ENCODE measurements around the gene CCDC192.

Gene CCDC192

DNA sequence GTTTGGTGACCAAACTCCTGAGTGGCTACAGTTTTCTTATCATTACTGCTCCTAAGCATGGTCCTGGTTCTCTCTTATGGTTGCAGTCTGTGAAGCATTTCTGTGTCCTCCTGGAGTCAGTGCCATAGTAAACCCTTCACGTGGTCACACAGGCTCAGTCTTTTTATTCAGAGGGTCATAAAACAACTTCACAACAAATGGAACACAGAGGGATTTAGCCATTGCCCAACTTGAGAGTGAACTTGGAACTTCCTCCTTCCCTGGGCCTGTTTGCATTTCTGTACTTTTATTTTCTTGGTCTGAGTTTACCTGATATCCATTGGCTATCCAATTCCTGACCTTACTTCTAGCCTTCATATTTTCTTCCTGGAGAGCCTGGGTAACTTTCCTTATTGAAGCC lies 144.9 kb downstream of the CCDC192 start:
- no peak overlapping the region for H3K9ac ChIP-seq (ENCODE audit: insufficient read length, low read depth)
- TF ChIP-seq SUZ12 (IDR thresholded peaks at IDR 0.05; ENCODE audit: extremely low read depth, insufficient read depth, insufficient read length) (no peak), ZNF274 (IDR thresholded peaks at IDR 0.05; ENCODE audit: low read depth, low read length) (no peak), YY1 (IDR thresholded peaks at IDR 0.05; ENCODE audit: insufficient read depth, insufficient read length) (no peak)

DNA sequence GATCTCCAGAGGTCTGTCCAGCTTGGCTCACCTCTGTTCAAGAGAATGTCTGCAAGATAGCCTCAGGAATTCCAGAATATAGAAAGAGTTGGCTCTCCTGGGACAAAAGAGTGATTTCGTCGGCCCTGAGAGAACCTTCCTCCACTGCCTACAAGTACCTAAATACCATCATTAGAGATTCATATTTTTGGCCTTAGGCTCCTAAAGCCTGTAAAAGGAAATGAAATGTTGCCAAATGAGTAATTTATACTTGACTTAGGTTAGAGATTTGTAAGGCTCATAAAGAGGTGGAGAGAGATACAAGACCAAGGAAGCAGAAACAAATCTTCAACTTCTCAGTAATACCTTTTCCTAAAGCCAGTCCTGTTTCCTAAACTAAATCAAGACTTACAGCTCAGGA lies 146.2 kb downstream of the CCDC192 start:
- Histone ChIP-seq H3K4me3 (ENCODE audit: insufficient read length, low read depth) (no peak overlapping the region), H3K9ac (ENCODE audit: insufficient read length, low read depth) (no peak overlapping the region), H3K36me3 (ENCODE audit: insufficient read depth, insufficient read length, low read length) (no peaks in the 10 kb centered on the region), H3K27me3 (ENCODE audit: insufficient read depth, insufficient read length) (no peaks in the 10 kb centered on the region), H3K9me3 (ENCODE audit: insufficient read depth, low read length) (no peaks in the 10 kb centered on the region), H3K4me1 (ENCODE audit: insufficient read depth, insufficient read length) (no peaks in the 10 kb centered on the region)
- DNase-seq (ENCODE audit: low read depth, low spot score), result no peak
- TF ChIP-seq YY1 (IDR thresholded peaks at IDR 0.05; ENCODE audit: insufficient read depth, insufficient read length), result no peak
- TF ChIP-seq SUZ12 (IDR thresholded peaks at IDR 0.05; ENCODE audit: extremely low read depth, insufficient read depth, insufficient read length), result no peak
- no peak for TF ChIP-seq ZNF274 (IDR thresholded peaks at IDR 0.05; ENCODE audit: low read depth, low read length)

More for the DNA sequence above, 144.9 kb downstream of the CCDC192 start:
- Histone ChIP-seq H3K4me1 (ENCODE audit: insufficient read depth, insufficient read length) (no peaks in the 10 kb centered on the region), H3K27me3 (ENCODE audit: insufficient read depth, insufficient read length) (no peaks in the 10 kb centered on the region), H3K4me3 (ENCODE audit: insufficient read length, low read depth) (no peak overlapping the region), H3K9me3 (ENCODE audit: insufficient read depth, low read length) (no peaks in the 10 kb centered on the region), H3K36me3 (ENCODE audit: insufficient read depth, insufficient read length, low read length) (no peaks in the 10 kb centered on the region)
- no peak for DNase-seq (ENCODE audit: low read depth, low spot score)

- Histone ChIP-seq H3K4me1 (ENCODE audit: insufficient read depth, insufficient read length) (no peaks in the 10 kb centered on the region), H3K4me3 (ENCODE audit: insufficient read length, low read depth) (no peak overlapping the region), H3K9me3 (ENCODE audit: insufficient read depth, low read length) (no peaks in the 10 kb centered on the region), H3K36me3 (ENCODE audit: insufficient read depth, insufficient read length, low read length) (no peaks in the 10 kb centered on the region), H3K27me3 (ENCODE audit: insufficient read depth, insufficient read length) (no peaks in the 10 kb centered on the region), H3K9ac (ENCODE audit: insufficient read length, low read depth) (no peak overlapping the region)
- TF ChIP-seq YY1 (IDR thresholded peaks at IDR 0.05; ENCODE audit: insufficient read depth, insufficient read length) (no peak), SUZ12 (IDR thresholded peaks at IDR 0.05; ENCODE audit: extremely low read depth, insufficient read depth, insufficient read length) (no peak), ZNF274 (IDR thresholded peaks at IDR 0.05; ENCODE audit: low read depth, low read length) (no peak)
- no peak for DNase-seq (ENCODE audit: low read depth, low spot score)
These were observed 146.7 kb downstream of the CCDC192 start for GRCh38 chr5:127849891-127850290.

DNA sequence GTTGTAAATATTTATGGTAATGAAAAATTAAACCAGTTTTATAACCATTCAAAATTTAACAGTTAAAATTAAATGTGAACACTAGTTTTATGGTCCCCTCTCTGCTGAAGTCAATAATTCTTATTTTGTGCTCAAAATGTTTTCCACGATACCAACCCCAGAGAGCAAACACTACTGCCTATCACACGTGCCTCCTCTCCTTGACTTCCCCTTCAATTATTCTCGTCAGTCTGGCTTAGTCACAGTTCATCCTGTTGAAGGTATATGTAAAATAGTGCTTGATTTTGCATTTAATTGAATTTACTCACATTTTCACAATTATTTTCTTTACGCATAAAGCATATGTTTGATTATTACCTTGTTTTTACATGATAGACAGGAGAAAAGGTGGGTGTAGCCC lies 148.8 kb downstream of the CCDC192 start:
- TF ChIP-seq SUZ12 (IDR thresholded peaks at IDR 0.05; ENCODE audit: extremely low read depth, insufficient read depth, insufficient read length), result no peak
- TF ChIP-seq YY1 (IDR thresholded peaks at IDR 0.05; ENCODE audit: insufficient read depth, insufficient read length), result no peak
- no peak for TF ChIP-seq ZNF274 (IDR thresholded peaks at IDR 0.05; ENCODE audit: low read depth, low read length)
- Histone ChIP-seq H3K9ac (ENCODE audit: insufficient read length, low read depth) (no peak overlapping the region), H3K27me3 (ENCODE audit: insufficient read depth, insufficient read length) (no peaks in the 10 kb centered on the region), H3K4me1 (ENCODE audit: insufficient read depth, insufficient read length) (no peaks in the 10 kb centered on the region), H3K36me3 (ENCODE audit: insufficient read depth, insufficient read length, low read length) (no peaks in the 10 kb centered on the region), H3K4me3 (ENCODE audit: insufficient read length, low read depth) (no peak overlapping the region), H3K9me3 (ENCODE audit: insufficient read depth, low read length) (no peaks in the 10 kb centered on the region)
- DNase-seq (ENCODE audit: low read depth, low spot score), result no peak

GRCh38 chr5:127854520-127854919 lies 151.3 kb downstream of the CCDC192 start:
- no peaks in the 10 kb centered on the region for H3K9me3 ChIP-seq (ENCODE audit: insufficient read depth, low read length)
- TF ChIP-seq YY1 (IDR thresholded peaks at IDR 0.05; ENCODE audit: insufficient read depth, insufficient read length) (no peak), SUZ12 (IDR thresholded peaks at IDR 0.05; ENCODE audit: extremely low read depth, insufficient read depth, insufficient read length) (no peak), ZNF274 (IDR thresholded peaks at IDR 0.05; ENCODE audit: low read depth, low read length) (no peak)
- no peak for DNase-seq (ENCODE audit: low read depth, low spot score)
- no peaks in the 10 kb centered on the region for H3K27me3 ChIP-seq (ENCODE audit: insufficient read depth, insufficient read length)
- no peak overlapping the region for H3K4me3 ChIP-seq (ENCODE audit: insufficient read length, low read depth)
- H3K36me3 ChIP-seq (ENCODE audit: insufficient read depth, insufficient read length, low read length), result no peaks in the 10 kb centered on the region
- H3K9ac ChIP-seq (ENCODE audit: insufficient read length, low read depth), result no peak overlapping the region
- H3K4me1 ChIP-seq (ENCODE audit: insufficient read depth, insufficient read length), result no peaks in the 10 kb centered on the region

- TF ChIP-seq ZNF274 (IDR thresholded peaks at IDR 0.05; ENCODE audit: low read depth, low read length), result no peak
- no peak for TF ChIP-seq SUZ12 (IDR thresholded peaks at IDR 0.05; ENCODE audit: extremely low read depth, insufficient read depth, insufficient read length)
- no peak for TF ChIP-seq YY1 (IDR thresholded peaks at IDR 0.05; ENCODE audit: insufficient read depth, insufficient read length)
- no peaks in the 10 kb centered on the region for H3K36me3 ChIP-seq (ENCODE audit: insufficient read depth, insufficient read length, low read length)
- H3K4me1 ChIP-seq (ENCODE audit: insufficient read depth, insufficient read length), result no peaks in the 10 kb centered on the region
These were observed 153.1 kb downstream of the CCDC192 start for GRCh38 chr5:127856292-127856691.

GRCh38 chr5:127858116-127858784 lies 155.1 kb downstream of the CCDC192 start:
- DNase-seq (ENCODE audit: low read depth, low spot score), result no peak

More at GRCh38 chr5:127856292-127856691, 153.1 kb downstream of the CCDC192 start:
- Histone ChIP-seq H3K9me3 (ENCODE audit: insufficient read depth, low read length) (no peaks in the 10 kb centered on the region), H3K9ac (ENCODE audit: insufficient read length, low read depth) (no peak overlapping the region), H3K27me3 (ENCODE audit: insufficient read depth, insufficient read length) (no peaks in the 10 kb centered on the region), H3K4me3 (ENCODE audit: insufficient read length, low read depth) (no peak overlapping the region)
- no peak for DNase-seq (ENCODE audit: low read depth, low spot score)

More at GRCh38 chr5:127858116-127858784, 155.1 kb downstream of the CCDC192 start:
- Histone ChIP-seq H3K9me3 (ENCODE audit: insufficient read depth, low read length) (no peaks in the 10 kb centered on the region), H3K4me1 (ENCODE audit: insufficient read depth, insufficient read length) (no peaks in the 10 kb centered on the region), H3K27me3 (ENCODE audit: insufficient read depth, insufficient read length) (no peaks in the 10 kb centered on the region), H3K36me3 (ENCODE audit: insufficient read depth, insufficient read length, low read length) (no peaks in the 10 kb centered on the region), H3K4me3 (ENCODE audit: insufficient read length, low read depth) (no peak overlapping the region), H3K9ac (ENCODE audit: insufficient read length, low read depth) (no peak overlapping the region)
- TF ChIP-seq YY1 (IDR thresholded peaks at IDR 0.05; ENCODE audit: insufficient read depth, insufficient read length) (no peak), SUZ12 (IDR thresholded peaks at IDR 0.05; ENCODE audit: extremely low read depth, insufficient read depth, insufficient read length) (no peak), ZNF274 (IDR thresholded peaks at IDR 0.05; ENCODE audit: low read depth, low read length) (no peak)

All from NT2/D1 (cell line).